PFSK-1 (cell line): Measurements from ENCODE around the gene PLEKHA5.

Experiments
- FOXP2 ChIP-seq: optimal IDR thresholded peaks from 2 replicates; pipeline ENCODE3; 2011; ENCODE audit warnings: borderline replicate concordance, control low read depth, inconsistent platforms; ENCODE audit not compliant: insufficient read depth; ENCODE audit errors: extremely low read length, extremely low read depth
- POLR2AphosphoS5 ChIP-seq: IDR thresholded peaks from 2 replicates; pipeline ENCODE4 v1.6.1; 2012; ENCODE audit warnings: low read depth, mild to moderate bottlenecking, control low read depth, low read length, moderate library complexity
- SIN3A ChIP-seq: IDR thresholded peaks from 2 replicates; pipeline ENCODE4 v1.6.1; 2012; ENCODE audit warnings: mild to moderate bottlenecking, low read length, moderate library complexity, borderline replicate concordance; ENCODE audit not compliant: insufficient read depth
- TAF1 ChIP-seq: IDR thresholded peaks from 2 replicates; pipeline ENCODE4 v1.6.1; 2012; ENCODE audit warnings: low read length, control low read depth, borderline replicate concordance; ENCODE audit not compliant: insufficient read depth
- TF ChIP-seq, protein P1 (sequence below), 2 experiments: IDR thresholded peaks; 2 replicates each; pipeline versions ENCODE4 v1.6.1 to v1.8.0; 2011 to 2012; ENCODE audit warnings: low read depth in 2 of 2, low read length in 2 of 2, control low read depth in 1 of 2, inconsistent platforms in 1 of 2, mild to moderate bottlenecking in 1 of 2, moderate library complexity in 1 of 2; ENCODE audit not compliant: insufficient read depth in 1 of 2

DNA sequence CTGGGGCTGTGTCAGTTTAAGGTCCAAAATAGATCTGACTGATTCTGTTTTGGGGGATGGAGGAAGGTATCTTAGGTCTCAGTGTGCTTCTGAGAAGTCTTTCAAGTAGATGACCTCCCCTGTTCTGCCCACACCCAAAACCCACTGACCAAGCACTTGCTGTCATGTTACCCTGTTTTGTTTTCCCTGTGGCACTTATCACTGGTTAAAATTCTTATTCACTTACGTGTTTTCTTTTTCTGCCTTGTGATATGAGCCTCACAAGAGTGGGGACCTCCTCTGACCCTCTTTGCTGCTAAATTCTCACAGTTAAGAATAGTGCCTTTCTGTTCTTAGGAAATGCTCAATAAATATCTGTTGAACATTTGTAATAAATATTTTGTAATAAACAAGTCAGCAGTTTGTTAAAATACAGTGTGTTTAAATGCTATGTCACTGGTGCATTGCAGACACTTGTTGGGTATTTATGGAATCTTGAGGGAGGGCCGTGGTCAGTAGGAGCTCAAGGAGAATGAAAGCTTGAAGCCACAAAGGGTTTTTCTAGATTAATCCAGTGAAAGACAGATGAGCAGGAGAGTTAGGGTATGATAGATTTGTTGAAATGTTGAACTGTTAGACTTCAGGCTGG lies 20.9 kb downstream of the PLEKHA5 start:
- TF ChIP-seq SIN3A (no peak), POLR2AphosphoS5 (no peak), TAF1 (no peak), FOXP2 (no peak)
- TF ChIP-seq, protein P1, sequence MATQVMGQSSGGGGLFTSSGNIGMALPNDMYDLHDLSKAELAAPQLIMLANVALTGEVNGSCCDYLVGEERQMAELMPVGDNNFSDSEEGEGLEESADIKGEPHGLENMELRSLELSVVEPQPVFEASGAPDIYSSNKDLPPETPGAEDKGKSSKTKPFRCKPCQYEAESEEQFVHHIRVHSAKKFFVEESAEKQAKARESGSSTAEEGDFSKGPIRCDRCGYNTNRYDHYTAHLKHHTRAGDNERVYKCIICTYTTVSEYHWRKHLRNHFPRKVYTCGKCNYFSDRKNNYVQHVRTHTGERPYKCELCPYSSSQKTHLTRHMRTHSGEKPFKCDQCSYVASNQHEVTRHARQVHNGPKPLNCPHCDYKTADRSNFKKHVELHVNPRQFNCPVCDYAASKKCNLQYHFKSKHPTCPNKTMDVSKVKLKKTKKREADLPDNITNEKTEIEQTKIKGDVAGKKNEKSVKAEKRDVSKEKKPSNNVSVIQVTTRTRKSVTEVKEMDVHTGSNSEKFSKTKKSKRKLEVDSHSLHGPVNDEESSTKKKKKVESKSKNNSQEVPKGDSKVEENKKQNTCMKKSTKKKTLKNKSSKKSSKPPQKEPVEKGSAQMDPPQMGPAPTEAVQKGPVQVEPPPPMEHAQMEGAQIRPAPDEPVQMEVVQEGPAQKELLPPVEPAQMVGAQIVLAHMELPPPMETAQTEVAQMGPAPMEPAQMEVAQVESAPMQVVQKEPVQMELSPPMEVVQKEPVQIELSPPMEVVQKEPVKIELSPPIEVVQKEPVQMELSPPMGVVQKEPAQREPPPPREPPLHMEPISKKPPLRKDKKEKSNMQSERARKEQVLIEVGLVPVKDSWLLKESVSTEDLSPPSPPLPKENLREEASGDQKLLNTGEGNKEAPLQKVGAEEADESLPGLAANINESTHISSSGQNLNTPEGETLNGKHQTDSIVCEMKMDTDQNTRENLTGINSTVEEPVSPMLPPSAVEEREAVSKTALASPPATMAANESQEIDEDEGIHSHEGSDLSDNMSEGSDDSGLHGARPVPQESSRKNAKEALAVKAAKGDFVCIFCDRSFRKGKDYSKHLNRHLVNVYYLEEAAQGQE (IDR thresholded peaks at IDR 0.05; ENCODE audit: insufficient read depth in 1 of 2, low read depth in 2 of 2, low read length in 2 of 2), result no peak
